Urinary bladder (tissue), 4 donors: ENCODE measurements around the gene EPYC. TPM values are rescaled to one million over a fixed set of nuclear protein-coding genes. Genes with fewer than 3 reads are reported as not detected.
A peak's percentile ranks its signal among the peaks of the same experiment; 100 is the strongest.

Source experiments
- DNase-seq: peaks from one replicate; pipeline ENCODE4 v3.0.0-alpha.2; 2015; ENCODE audit errors: extremely low spot score
- H3K27ac ChIP-seq: one replicate; pipeline ENCODE4 v1.5.1; 2013; ENCODE audit warnings: low read depth, mild to moderate bottlenecking, moderate library complexity
- H3K36me3 ChIP-seq: one replicate; pipeline ENCODE4 v1.6.1; 2013; ENCODE audit warnings: mild to moderate bottlenecking, moderate library complexity; ENCODE audit not compliant: insufficient read depth
- H3K4me1 ChIP-seq: one replicate; pipeline ENCODE4 v1.6.1; 2013; ENCODE audit warnings: mild to moderate bottlenecking, moderate library complexity; ENCODE audit not compliant: insufficient read depth
- H3K4me3 ChIP-seq: one replicate; pipeline ENCODE4 v1.5.1; 2013; ENCODE audit warnings: low read depth, low read length
- WGBS: extraction: QIAGEN DNeasy Blood & Tissue Kit; methylation state at CpG from one replicate; pipeline ENCODE4 v1.1.7; 2013; 5-methylcytosine and 5-hydroxymethylcytosine counted together
- polyA plus RNA-seq: library from polyadenylated mRNA; stranded (reverse); fragments of 200-250 nt; gene quantifications from one replicate; pipeline ENCODE4 v1.2.3, GENCODE V29; 2013
- total RNA-seq: library from RNA; depleted of rRNA; stranded (reverse); fragments of >200 nt; gene quantifications from one replicate; pipeline ENCODE4 v1.2.3, GENCODE V29; 2014
- donor health status: healthy with polysubstance abuse.
- donor health status: healthy.

The EPYC gene
- total and polyA plus RNA-seq, 2 donors: 1.2 TPM; not detected in 1

GRCh38 chr12:90982170-90982569, 22.6 kb downstream of the EPYC start:
- 100% methylated on average over 1 of the region's 1 CpG for WGBS
- Histone ChIP-seq H3K36me3 (no peaks in the 10 kb centered on the region), H3K4me1 (no peaks in the 10 kb centered on the region), H3K4me3 (no peak overlapping the region), H3K27ac (no peak overlapping the region)
- no peak for DNase-seq

GRCh38 chr12:90979951-90980350, 24.8 kb downstream of the EPYC start:
- Histone ChIP-seq H3K4me1 (no peaks in the 10 kb centered on the region), H3K36me3 (no peaks in the 10 kb centered on the region), H3K27ac (peak overlapping the region; percentile 77), H3K4me3 (no peak overlapping the region)
- DNase-seq: peak; percentile 50
- 49% methylated on average over 3 of the region's 3 CpGs for WGBS

GRCh38 chr12:90979019-90979418, 25.8 kb downstream of the EPYC start:
- Histone ChIP-seq H3K36me3 (no peaks in the 10 kb centered on the region), H3K4me3 (no peak overlapping the region), H3K27ac (no peak overlapping the region), H3K4me1 (no peaks in the 10 kb centered on the region)
- 82% methylated on average over 3 of the region's 3 CpGs for WGBS
- DNase-seq: no peak

GRCh38 chr12:90978117-90978770, 26.5 kb downstream of the EPYC start:
- Histone ChIP-seq H3K36me3 (no peaks in the 10 kb centered on the region), H3K27ac (no peak overlapping the region), H3K4me3 (no peak overlapping the region), H3K4me1 (no peaks in the 10 kb centered on the region)
- no peak for DNase-seq
- 26% methylated on average over 1 of the region's 1 CpG for WGBS

GRCh38 chr12:90977224-90977623, 27.5 kb downstream of the EPYC start:
- no peaks in the 10 kb centered on the region for H3K36me3 ChIP-seq
- DNase-seq: no peak
- 83% methylated on average over 1 of the region's 1 CpG for WGBS
- H3K4me3 ChIP-seq: no peak overlapping the region
- no peak overlapping the region for H3K27ac ChIP-seq
- no peaks in the 10 kb centered on the region for H3K4me1 ChIP-seq

GRCh38 chr12:90974286-90974685, 30.5 kb downstream of the EPYC start:
- no peaks in the 10 kb centered on the region for H3K4me1 ChIP-seq
- no peak overlapping the region for H3K27ac ChIP-seq
- H3K4me3 ChIP-seq: no peak overlapping the region
- H3K36me3 ChIP-seq: no peaks in the 10 kb centered on the region
- no peak for DNase-seq

- no peaks in the 10 kb centered on the region for H3K36me3 ChIP-seq
- DNase-seq: no peak
- no peaks in the 10 kb centered on the region for H3K4me1 ChIP-seq
- H3K4me3 ChIP-seq: no peak overlapping the region
- no peak overlapping the region for H3K27ac ChIP-seq
These were observed 32.5 kb downstream of the EPYC start for GRCh38 chr12:90972226-90972625.

GRCh38 chr12:90970911-90971310, 33.9 kb downstream of the EPYC start:
- Histone ChIP-seq H3K27ac (no peak overlapping the region), H3K36me3 (no peaks in the 10 kb centered on the region), H3K4me1 (no peaks in the 10 kb centered on the region), H3K4me3 (no peak overlapping the region)
- DNase-seq: no peak

GRCh38 chr12:90970471-90970870, 34.3 kb downstream of the EPYC start:
- no peak for DNase-seq
- no peaks in the 10 kb centered on the region for H3K36me3 ChIP-seq
- H3K4me1 ChIP-seq: no peaks in the 10 kb centered on the region
- no peak overlapping the region for H3K4me3 ChIP-seq
- H3K27ac ChIP-seq: no peak overlapping the region

GRCh38 chr12:90969851-90970250, 34.9 kb downstream of the EPYC start:
- Histone ChIP-seq H3K4me1 (no peaks in the 10 kb centered on the region), H3K27ac (no peak overlapping the region)
- WGBS: 93% methylated on average over 2 of the region's 2 CpGs

GRCh38 chr12:90969346-90969745, 35.4 kb downstream of the EPYC start:
- Histone ChIP-seq H3K27ac (no peak overlapping the region), H3K4me1 (no peaks in the 10 kb centered on the region), H3K4me3 (no peak overlapping the region), H3K36me3 (no peaks in the 10 kb centered on the region)
- DNase-seq: no peak
- WGBS: 39% methylated on average over 1 of the region's 1 CpG

More at GRCh38 chr12:90969851-90970250, 34.9 kb downstream of the EPYC start:
- no peak overlapping the region for H3K4me3 ChIP-seq
- DNase-seq: no peak
- no peaks in the 10 kb centered on the region for H3K36me3 ChIP-seq

- no peak overlapping the region for H3K27ac ChIP-seq
- no peaks in the 10 kb centered on the region for H3K4me1 ChIP-seq
- 92% methylated on average over 2 of the region's 2 CpGs for WGBS
- no peak for DNase-seq
- H3K36me3 ChIP-seq: no peaks in the 10 kb centered on the region
- H3K4me3 ChIP-seq: no peak overlapping the region
These were observed 39.6 kb downstream of the EPYC start for GRCh38 chr12:90965204-90965603.

- WGBS: 46% methylated on average over 2 of the region's 2 CpGs
- Histone ChIP-seq H3K4me3 (no peak overlapping the region), H3K27ac (peak overlapping the region; percentile 10), H3K4me1 (no peaks in the 10 kb centered on the region), H3K36me3 (no peaks in the 10 kb centered on the region)
- no peak for DNase-seq
These were observed 40.2 kb downstream of the EPYC start for GRCh38 chr12:90964616-90965015.

GRCh38 chr12:90963946-90964345, 40.8 kb downstream of the EPYC start:
- Histone ChIP-seq H3K27ac (no peak overlapping the region), H3K4me1 (no peaks in the 10 kb centered on the region), H3K36me3 (no peaks in the 10 kb centered on the region), H3K4me3 (no peak overlapping the region)
- DNase-seq: no peak
- 78% methylated on average over 6 of the region's 6 CpGs for WGBS

GRCh38 chr12:90961154-90961553, 43.6 kb downstream of the EPYC start:
- Histone ChIP-seq H3K36me3 (no peaks in the 10 kb centered on the region), H3K4me1 (no peaks in the 10 kb centered on the region), H3K27ac (no peak overlapping the region), H3K4me3 (no peak overlapping the region)
- 91% methylated on average over 4 of the region's 4 CpGs for WGBS
- no peak for DNase-seq
